BE2C (cell line): Measurements from ENCODE around the gene CD93.

Source experiments
- DNase-seq: peaks from one replicate; pipeline ENCODE4 v3.0.0-alpha.2; 2020
- H3K27me3 ChIP-seq: fragments of 250-450 bp; sonication (Bioruptor Pico); 2 replicates; pipeline ENCODE4 v1.5.1; 2020; ENCODE audit warnings: mild to moderate bottlenecking
- H3K36me3 ChIP-seq: fragments of 250-450 bp; sonication (Bioruptor Pico); 2 replicates; pipeline ENCODE4 v1.5.1; 2020; ENCODE audit warnings: mild to moderate bottlenecking
- H3K4me1 ChIP-seq: fragments of 250-450 bp; sonication (Bioruptor Pico); 2 replicates; pipeline ENCODE4 v1.5.1; 2020
- H3K4me3 ChIP-seq: 2 replicates; pipeline ENCODE4 v1.5.1; 2011; ENCODE audit warnings: low read depth, low read length
- H3K9me3 ChIP-seq: fragments of 250-450 bp; sonication (Bioruptor Pico); 2 replicates; pipeline ENCODE4 v1.5.1; 2020
- CTCF ChIP-seq: IDR thresholded peaks from 2 replicates; pipeline ENCODE4 v1.5.1; 2012; ENCODE audit warnings: mild to moderate bottlenecking, low read depth, low read length

CD93 gene

GRCh38 chr20:23031346-23031745 is 54.8 kb downstream of the CD93 start:
- no peak for DNase-seq
- H3K4me1 ChIP-seq = no peaks in the 10 kb centered on the region
- no peaks in the 10 kb centered on the region; the same call in 1 of the 2 replicates for H3K9me3 ChIP-seq
- H3K4me3 ChIP-seq = no peak overlapping the region
- no peaks in the 10 kb centered on the region for H3K27me3 ChIP-seq
- TF ChIP-seq CTCF = no peak
- no peaks in the 10 kb centered on the region for H3K36me3 ChIP-seq
